Sigmoid colon (tissue), 7 donors: Measurements from ENCODE around the gene SPATS1. TPM values are rescaled to one million over a fixed set of nuclear protein-coding genes. Genes with fewer than 3 reads are reported as not detected.

ENCODE experiments used
- DNase-seq: peaks from one replicate; pipeline ENCODE4 v3.0.0-alpha.2; 2019
- H3K27ac ChIP-seq, 4 donors: fragments of 200-600 bp; sonication (generic); one replicate each; pipeline ENCODE4 v1.5.1; 2016 to 2019; ENCODE audit warnings: mild to moderate bottlenecking in 1 of 4
- H3K27me3 ChIP-seq, 3 donors: fragments of 200-600 bp; sonication (generic); one replicate each; pipeline ENCODE4 v1.5.1; 2019; ENCODE audit warnings: mild to moderate bottlenecking in 1 of 3
- H3K36me3 ChIP-seq, 4 donors: fragments of 200-600 bp; sonication (generic); one replicate each; pipeline ENCODE4 v1.5.1; 2016 to 2019
- H3K4me1 ChIP-seq, 4 donors: fragments of 200-600 bp; sonication (generic); one replicate each; pipeline ENCODE4 v1.5.1; 2017 to 2019
- H3K4me3 ChIP-seq, 4 donors: fragments of 200-600 bp; sonication (generic); one replicate each; pipeline ENCODE4 v1.5.1; 2017 to 2019; ENCODE audit warnings: mild to moderate bottlenecking in 2 of 4, moderate library complexity in 1 of 4
- H3K9me3 ChIP-seq, 4 donors: fragments of 200-600 bp in 3 of 4; sonication (generic) in 3 of 4; one replicate each; pipeline versions ENCODE4 v1.5.1 to v1.6.1; 2013 to 2019
- CTCF ChIP-seq, 4 experiments: fragments of 450-650 bp in 3 of 4; fragments of 200-600 bp in 1 of 4; IDR thresholded peaks; one replicate each; pipeline ENCODE4 v1.5.1; 2016 to 2019; ENCODE audit warnings: antibody characterized with exemption in 4 of 4, mild to moderate bottlenecking in 3 of 4, moderate library complexity in 2 of 4
- EP300 ChIP-seq, 4 donors: sonication (generic); formaldehyde crosslinking; IDR thresholded peaks; one replicate each; pipeline ENCODE4 v1.6.1; 2017; ENCODE audit warnings: antibody characterized with exemption in 4 of 4
- POLR2A ChIP-seq, 2 donors: fragments of 450-650 bp; IDR thresholded peaks; one replicate each; pipeline ENCODE4 v1.6.1; 2016; ENCODE audit warnings: antibody characterized with exemption in 2 of 2, mild to moderate bottlenecking in 2 of 2, moderate library complexity in 2 of 2
- POLR2AphosphoS5 ChIP-seq, 4 donors: sonication (generic); formaldehyde crosslinking; IDR thresholded peaks; one replicate each; pipeline ENCODE4 v1.6.1; 2017; ENCODE audit warnings: antibody characterized with exemption in 4 of 4
- WGBS, 2 donors: extraction: QIAGEN DNeasy Blood & Tissue Kit; methylation state at CpG; one replicate each; pipeline ENCODE4 v1.1.7; 2013; 5-methylcytosine and 5-hydroxymethylcytosine counted together
- intact Hi-C: fragments of 100-400 bp; cut with DNase I; formaldehyde crosslinking; loops from one replicate; pipeline ENCODE4 v1.15.1; 2023
- polyA plus RNA-seq, 3 donors: library from polyadenylated mRNA; stranded (reverse); fragments of 200-250 nt; gene quantifications; one replicate each; pipeline ENCODE4 v1.2.3, GENCODE V29; 2013
- total RNA-seq, 4 donors: library from RNA; depleted of rRNA; stranded (reverse); fragments of >200 nt; gene quantifications; one replicate each; pipeline ENCODE4 v1.1.0, GENCODE V29; 2016
- donor health status: healthy with polysubstance abuse.
- donor health status: Bipolar disorder and iron deficiency.
- donor health status: healthy.

Gene SPATS1
- total RNA-seq (not detected), polyA plus RNA-seq (not detected)

GRCh38 chr6:44342489-44342888 lies at the start of gene SPATS1:
Gene SPATS1 (plus strand): TSS chr6:44342650. CDS start chr6:44343096, 446 bp downstream.
- 5 to 8% methylated on average over 31 of the region's 31 CpGs for WGBS, 2 donors

GRCh38 chr6:44292661-44293365 lies 49.6 kb upstream of the SPATS1 start:
- Histone ChIP-seq H3K27ac (no peak overlapping the region), H3K4me1 (peaks cover 0 to 11% (median 10%) of the 10 kb centered on the region in 4 donors), H3K9me3 (no peaks in the 10 kb centered on the region), H3K27me3 (peaks cover 10 to 97% (median 72%) of the 10 kb centered on the region in 3 donors), H3K36me3 (no peaks in the 10 kb centered on the region), H3K4me3 (no peak overlapping the region)
- intact Hi-C loops = no loop called here
- DNase-seq = no peak
- WGBS, 2 donors = 83 to 84% methylated on average over 4 of the region's 4 CpGs
- TF ChIP-seq POLR2AphosphoS5 (IDR thresholded peaks at IDR 0.05) (no peak), EP300 (IDR thresholded peaks at IDR 0.05) (no peak), POLR2A (IDR thresholded peaks at IDR 0.05) (no peak), CTCF (IDR thresholded peaks at IDR 0.05) (no peak)

More at GRCh38 chr6:44342489-44342888, at the start of gene SPATS1:
- H3K9me3 ChIP-seq = no peaks in the 10 kb centered on the region
- DNase-seq = no peak
- H3K4me3 ChIP-seq = peak within 1 kb of the TSS in 2 of 4 donors; percentile 31 to 33
- peaks cover 0 to 7% (median 3%) of the 10 kb centered on the region in 4 donors for H3K4me1 ChIP-seq
- H3K27ac ChIP-seq = no peak within 1 kb of the TSS
- H3K36me3 ChIP-seq = no peaks in the 10 kb centered on the region
- TF ChIP-seq POLR2A (IDR thresholded peaks at IDR 0.05) = no peak
- TF ChIP-seq POLR2AphosphoS5 (IDR thresholded peaks at IDR 0.05) = no peak
- no peak for TF ChIP-seq EP300 (IDR thresholded peaks at IDR 0.05)
- TF ChIP-seq CTCF (IDR thresholded peaks at IDR 0.05) = no peak
- intact Hi-C loops = no loop called here
- peaks cover 6 to 31% (median 14%) of the 10 kb centered on the region in 3 donors for H3K27me3 ChIP-seq

GRCh38 chr6:44294832-44295791 lies 47.3 kb upstream of the SPATS1 start:
- H3K27ac ChIP-seq = no peak overlapping the region
- WGBS, 2 donors = 53 to 76% methylated on average over 7 of the region's 7 CpGs
- no peak overlapping the region for H3K4me3 ChIP-seq
- DNase-seq = no peak
- TF ChIP-seq CTCF (IDR thresholded peaks at IDR 0.05) = no peak
- no peak for TF ChIP-seq POLR2A (IDR thresholded peaks at IDR 0.05)
- TF ChIP-seq POLR2AphosphoS5 (IDR thresholded peaks at IDR 0.05) = no peak
- TF ChIP-seq EP300 (IDR thresholded peaks at IDR 0.05) = no peak
- peaks cover 0 to 15% (median 13%) of the 10 kb centered on the region in 4 donors for H3K4me1 ChIP-seq
- peaks cover 10 to 85% (median 64%) of the 10 kb centered on the region in 3 donors for H3K27me3 ChIP-seq
- intact Hi-C loops = no loop called here
- H3K36me3 ChIP-seq = peaks cover 0 to under 1% (median 0%) of the 10 kb centered on the region in 4 donors
- no peaks in the 10 kb centered on the region for H3K9me3 ChIP-seq

GRCh38 chr6:44297063-44298038 lies 45.1 kb upstream of the SPATS1 start:
- H3K27me3 ChIP-seq = peaks cover 5 to 62% (median 45%) of the 10 kb centered on the region in 3 donors
- H3K27ac ChIP-seq = no peak overlapping the region
- intact Hi-C loops = no loop called here
- H3K4me1 ChIP-seq = peaks cover 0 to 15% (median 13%) of the 10 kb centered on the region in 4 donors
- WGBS, 2 donors = 1% methylated on average over 86 of the region's 86 CpGs
- H3K4me3 ChIP-seq = peak overlapping the region; percentile 23 to 54 (median 46)
- TF ChIP-seq POLR2A (IDR thresholded peaks at IDR 0.05) = no peak
- H3K9me3 ChIP-seq = no peaks in the 10 kb centered on the region
- peaks cover 0 to 23% (median 13%) of the 10 kb centered on the region in 4 donors for H3K36me3 ChIP-seq
- no peak for DNase-seq
